GM23338 (cell line): ENCODE results near the gene TBX1.
"Not testable (repeated sequence)": the region's sequence is repeated elsewhere in the genome, so short reads cannot be mapped to it uniquely, and the experiment has no call there.

ENCODE experiments used
- CTCF ChIP-seq, 2 experiments: fragments of 200-600 bp in 1 of 2; sonication (generic) in 1 of 2; conservative IDR thresholded peaks; 2 replicates each; pipeline versions ENCODE4 v1.5.1 to v1.6.1; 2016 to 2017; ENCODE audit warnings: antibody characterized with exemption in 2 of 2, low read depth in 2 of 2, mild to moderate bottlenecking in 2 of 2, moderate library complexity in 1 of 2
- JUNB ChIP-seq: IDR thresholded peaks from one replicate; pipeline ENCODE4 v1.6.1; 2016; ENCODE audit warnings: antibody characterized with exemption; ENCODE audit not compliant: unreplicated experiment
- POLR2AphosphoS5 ChIP-seq: IDR thresholded peaks from 2 replicates; pipeline ENCODE4 v1.6.1; 2016; ENCODE audit warnings: antibody characterized with exemption, low read depth

GRCh38 chr22:19777192-19777591 lies 16.6 kb downstream of the TBX1 start:
- not testable (repeated sequence) for TF ChIP-seq POLR2AphosphoS5; CTCF (conservative IDR thresholded peaks at IDR 0.05; ENCODE audit: low read depth in 2 of 2); JUNB
